Lung (tissue), 12 donors: ENCODE measurements around the gene DR1. TPM values are rescaled to one million over a fixed set of nuclear protein-coding genes. Genes with fewer than 3 reads are reported as not detected.

Experiments
- ATAC-seq: fragments of 200-7000 bp; cut with Tn5 transposase; one replicate; pipeline ENCODE4 v1.9.1; 2020; ENCODE audit warnings: moderate number of reproducible peaks; ENCODE audit not compliant: insufficient read depth, low FRiP score
- DNase-seq, 3 donors: peaks; one replicate each; pipeline ENCODE4 v3.0.0-alpha.2; 2013 to 2017
- H3K27ac ChIP-seq, 2 donors: one replicate each; pipeline ENCODE4 v1.5.1; 2013; ENCODE audit warnings: mild to moderate bottlenecking in 2 of 2, moderate library complexity in 2 of 2, control low read depth in 1 of 2, inconsistent platforms in 1 of 2, low read depth in 1 of 2, low read length in 1 of 2
- H3K27me3 ChIP-seq, 3 donors: one replicate each; pipeline ENCODE4 v1.5.1; 2013; ENCODE audit warnings: low read length in 2 of 3; ENCODE audit not compliant: control insufficient read depth in 3 of 3, insufficient read depth in 3 of 3
- H3K36me3 ChIP-seq, 4 donors: one replicate each; pipeline ENCODE4 v1.5.1; 2013; ENCODE audit warnings: low read length in 4 of 4, mild to moderate bottlenecking in 1 of 4, moderate library complexity in 1 of 4; ENCODE audit not compliant: control insufficient read depth in 4 of 4, insufficient read depth in 4 of 4
- H3K4me1 ChIP-seq, 5 donors: one replicate each; pipeline ENCODE4 v1.5.1; 2013; ENCODE audit warnings: low read length in 5 of 5, mild to moderate bottlenecking in 2 of 5, moderate library complexity in 1 of 5; ENCODE audit not compliant: control insufficient read depth in 5 of 5, insufficient read depth in 5 of 5
- H3K4me3 ChIP-seq: one replicate; pipeline ENCODE4 v1.5.1; 2013; ENCODE audit warnings: mild to moderate bottlenecking, control low read depth, moderate library complexity
- H3K9ac ChIP-seq, 2 donors: one replicate each; pipeline ENCODE4 v1.5.1; 2013; ENCODE audit warnings: low read length in 2 of 2, control low read depth in 1 of 2; ENCODE audit not compliant: insufficient read depth in 1 of 2
- H3K9me3 ChIP-seq, 4 donors: one replicate each; pipeline ENCODE4 v1.5.1; 2013; ENCODE audit warnings: low read length in 3 of 4, mild to moderate bottlenecking in 1 of 4, moderate library complexity in 1 of 4; ENCODE audit not compliant: control insufficient read depth in 4 of 4, insufficient read depth in 3 of 4
- WGBS, 2 donors: extraction: QIAGEN DNeasy Blood & Tissue Kit; methylation state at CpG; one replicate each; pipeline ENCODE4 v1.1.7; 2013; 5-methylcytosine and 5-hydroxymethylcytosine counted together
- polyA plus RNA-seq, 2 donors: library from polyadenylated mRNA; stranded (reverse); fragments of 200-250 nt; gene quantifications; one replicate each; pipeline ENCODE4 v1.2.1, GENCODE V29; 2013
- total RNA-seq, 2 donors: library from RNA; depleted of rRNA in 1 of 2; stranded (reverse); fragments of >200 nt in 1 of 2; gene quantifications; one replicate each; pipeline ENCODE4 v1.2.1, GENCODE V29; 2014 to 2021
- TF ChIP-seq, protein P1 (sequence below): IDR thresholded peaks from 2 replicates; pipeline ENCODE4 v1.5.1; 2012; ENCODE audit warnings: mild to moderate bottlenecking; ENCODE audit errors: control extremely low read depth, extremely low read depth
- donor health status: control.
- donor health status: control.
- donor health status: Bipolar disorder and iron deficiency.
- donor health status: healthy.
- donor health status: DM: yes; HTN: yes; CAD: no.

DR1 gene
- total and polyA plus RNA-seq, 4 donors, result 10.5 to 59.5 (median 34.4) TPM

DNA sequence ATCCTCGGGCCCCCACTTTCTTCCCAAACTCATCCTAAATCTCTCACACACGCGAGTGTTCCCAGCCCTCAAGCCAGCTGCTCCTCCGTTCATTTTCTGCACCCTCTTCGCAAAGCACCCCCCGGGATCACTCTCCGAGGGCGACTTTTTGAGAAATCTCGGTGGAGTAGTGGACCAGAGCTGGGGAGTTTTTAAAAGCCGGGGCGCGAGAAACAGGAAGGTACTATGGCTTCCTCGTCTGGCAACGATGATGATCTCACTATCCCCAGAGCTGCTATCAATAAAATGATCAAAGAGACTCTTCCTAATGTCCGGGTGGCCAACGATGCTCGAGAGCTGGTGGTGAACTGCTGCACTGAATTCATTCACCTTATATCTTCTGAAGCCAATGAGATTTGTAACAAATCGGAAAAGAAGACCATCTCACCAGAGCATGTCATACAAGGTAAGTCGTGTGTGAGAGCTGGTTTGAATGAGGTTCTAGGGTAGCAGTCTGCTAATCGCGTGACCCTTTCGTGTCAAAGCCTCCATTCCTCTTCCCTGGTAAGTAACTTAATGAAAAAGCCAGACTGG, 800 bp downstream of the DR1 start:
- H3K9me3 ChIP-seq, result no peaks in the 10 kb centered on the region
- ATAC-seq (no peak), DNase-seq (peak in 2 of 3 donors; percentile 32 to 38)
- no peaks in the 10 kb centered on the region for H3K27me3 ChIP-seq
- TF ChIP-seq, protein P1, sequence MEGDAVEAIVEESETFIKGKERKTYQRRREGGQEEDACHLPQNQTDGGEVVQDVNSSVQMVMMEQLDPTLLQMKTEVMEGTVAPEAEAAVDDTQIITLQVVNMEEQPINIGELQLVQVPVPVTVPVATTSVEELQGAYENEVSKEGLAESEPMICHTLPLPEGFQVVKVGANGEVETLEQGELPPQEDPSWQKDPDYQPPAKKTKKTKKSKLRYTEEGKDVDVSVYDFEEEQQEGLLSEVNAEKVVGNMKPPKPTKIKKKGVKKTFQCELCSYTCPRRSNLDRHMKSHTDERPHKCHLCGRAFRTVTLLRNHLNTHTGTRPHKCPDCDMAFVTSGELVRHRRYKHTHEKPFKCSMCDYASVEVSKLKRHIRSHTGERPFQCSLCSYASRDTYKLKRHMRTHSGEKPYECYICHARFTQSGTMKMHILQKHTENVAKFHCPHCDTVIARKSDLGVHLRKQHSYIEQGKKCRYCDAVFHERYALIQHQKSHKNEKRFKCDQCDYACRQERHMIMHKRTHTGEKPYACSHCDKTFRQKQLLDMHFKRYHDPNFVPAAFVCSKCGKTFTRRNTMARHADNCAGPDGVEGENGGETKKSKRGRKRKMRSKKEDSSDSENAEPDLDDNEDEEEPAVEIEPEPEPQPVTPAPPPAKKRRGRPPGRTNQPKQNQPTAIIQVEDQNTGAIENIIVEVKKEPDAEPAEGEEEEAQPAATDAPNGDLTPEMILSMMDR, result no peak
- H3K27ac ChIP-seq, result peak overlapping the region; percentile 99
- peak overlapping the region; percentile 67 to 94 for H3K9ac ChIP-seq
- H3K36me3 ChIP-seq, result peaks cover 0 to 3% (median 0%) of the 10 kb centered on the region in 4 donors
- WGBS, 2 donors, result 0 to 1% methylated on average over 22 of the region's 22 CpGs
- H3K4me1 ChIP-seq, result peaks cover 1 to 25% (median 5%) of the 10 kb centered on the region in 5 donors
- H3K4me3 ChIP-seq, result peak overlapping the region; percentile 97

DNA sequence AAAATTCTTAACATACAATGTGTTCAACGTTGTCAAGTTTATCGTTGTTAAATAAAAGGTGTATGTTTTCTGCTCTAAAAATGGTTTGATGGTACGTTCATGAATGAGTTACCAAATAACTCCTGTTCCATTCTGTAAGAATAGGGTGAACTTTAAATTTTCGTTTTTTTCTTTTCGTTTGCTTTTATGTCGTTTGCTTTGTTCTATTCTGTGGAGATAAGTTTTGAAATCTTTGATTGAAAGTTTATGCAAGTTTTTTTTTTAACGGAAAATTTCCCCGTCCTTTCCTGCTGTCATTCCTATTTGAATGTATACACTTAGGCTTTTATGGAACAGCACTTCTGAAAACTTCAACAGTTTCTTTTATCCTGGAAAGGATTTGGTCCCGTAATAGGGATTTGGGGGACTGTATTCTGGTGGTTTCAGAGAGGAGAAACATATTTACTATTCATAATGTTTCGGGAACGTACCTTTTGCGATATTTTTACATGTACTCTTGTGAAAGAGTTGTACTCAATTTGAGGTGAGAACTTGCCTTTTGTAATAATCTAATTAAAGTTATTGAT, 1.7 kb downstream of the DR1 start:
- Histone ChIP-seq H3K4me3 (peak overlapping the region; percentile 97), H3K27ac (no peak overlapping the region), H3K27me3 (no peaks in the 10 kb centered on the region), H3K4me1 (peaks cover 1 to 25% (median 6%) of the 10 kb centered on the region in 5 donors), H3K9ac (peak overlapping the region; percentile 67 to 94), H3K36me3 (peaks cover 0 to 3% (median 0%) of the 10 kb centered on the region in 4 donors), H3K9me3 (no peaks in the 10 kb centered on the region)
- DNase-seq (peak in 1 of 3 donors; percentile 52), ATAC-seq (no peak)
- TF ChIP-seq, protein P1, result no peak
- WGBS, 2 donors, result 1 to 2% methylated on average over 12 of the region's 12 CpGs

DNA sequence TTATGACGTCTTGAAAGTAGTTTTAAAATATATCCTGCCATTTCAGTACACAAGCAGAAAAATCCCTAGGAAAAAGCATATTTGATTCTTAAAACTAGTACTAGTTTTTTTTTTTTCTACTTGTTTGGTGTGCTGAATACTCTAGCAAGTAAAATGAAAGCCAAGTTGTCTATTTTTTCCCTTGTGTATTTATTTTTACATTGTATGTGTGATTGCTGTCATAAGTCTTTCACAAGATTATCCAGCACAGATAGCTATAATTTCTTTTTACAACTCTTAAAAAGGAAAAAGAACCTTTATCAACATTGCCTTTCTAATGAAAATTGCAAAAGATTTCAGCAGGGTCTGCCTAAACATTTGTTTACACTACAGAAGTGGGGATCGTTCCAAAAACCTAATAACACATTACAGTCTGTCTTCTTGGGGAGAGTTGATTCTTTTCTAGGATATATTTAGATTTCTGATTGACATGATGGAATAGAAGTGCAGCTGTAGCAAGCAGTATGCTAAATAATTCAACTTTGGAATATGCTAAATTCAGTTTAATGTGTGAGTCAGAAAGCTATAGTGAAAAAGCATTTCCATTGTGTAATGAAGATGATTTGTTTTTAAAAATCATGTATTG, 2.5 kb downstream of the DR1 start:
- Histone ChIP-seq H3K27ac (no peak overlapping the region), H3K36me3 (peaks cover 0 to 3% (median 2%) of the 10 kb centered on the region in 4 donors), H3K4me1 (peaks cover 1 to 31% (median 6%) of the 10 kb centered on the region in 5 donors), H3K9me3 (no peaks in the 10 kb centered on the region), H3K4me3 (no peak overlapping the region), H3K27me3 (no peaks in the 10 kb centered on the region), H3K9ac (peak overlapping the region; percentile 44 to 94)
- TF ChIP-seq, protein P1, result no peak
- ATAC-seq, result no peak
- peak in 2 of 3 donors; percentile 71 to 74 for DNase-seq
- WGBS, 2 donors, result 1 to 5% methylated on average over 2 of the region's 2 CpGs
